ENCODE results near the gene KRT79. TPM values are rescaled to one million over a fixed set of nuclear protein-coding genes. Genes with fewer than 3 reads are reported as not detected.
A peak's percentile ranks its signal among the peaks of the same experiment; 100 is the strongest.

The KRT79 gene
- total RNA-seq, 2 donors from 2014 or later, result not detected

DNA sequence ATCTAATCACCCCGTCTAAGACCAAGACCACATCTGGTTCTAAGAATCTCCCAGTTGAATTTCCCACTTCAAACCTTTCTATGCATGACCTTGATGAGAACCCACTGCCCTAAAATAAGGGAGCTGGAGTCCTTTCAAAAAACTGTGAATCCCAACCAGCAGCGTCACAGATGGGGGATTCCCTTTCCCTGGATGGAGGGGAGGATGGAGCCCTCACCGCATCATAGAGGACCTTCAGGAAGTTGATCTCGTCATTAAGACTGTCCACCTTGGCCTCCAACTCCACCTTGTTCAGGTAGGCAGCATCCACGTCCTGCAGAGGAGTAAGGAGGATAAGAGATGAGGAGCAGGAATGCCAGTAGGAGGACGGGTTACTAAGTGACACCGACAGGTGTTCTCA is 24.9 kb downstream of the KRT79 start:
- 87 to 88% methylated on average over 6 to 7 of the region's 7 CpGs for WGBS, 2 experiments (ENCODE audit: insufficient coverage in 1 of 2, insufficient read length in 1 of 2)
- Histone ChIP-seq H3K9me3 (ENCODE audit: control insufficient read depth, low read length) (no peaks in the 10 kb centered on the region), H3K27ac (ENCODE audit: low read depth, low read length) (no peak overlapping the region), H3K4me3 (ENCODE audit: low read length) (no peak overlapping the region), H3K9ac (ENCODE audit: extremely low read depth, low read length, poor library complexity, severe bottlenecking) (no peak overlapping the region), H3K36me3 (ENCODE audit: control insufficient read depth, insufficient read depth, low read length) (no peaks in the 10 kb centered on the region), H3K27me3 (ENCODE audit: control insufficient read depth, insufficient read depth, low read length, poor library complexity, severe bottlenecking) (no peaks in the 10 kb centered on the region), H3K4me1 (ENCODE audit: control insufficient read depth, insufficient read depth, low read length) (no peaks in the 10 kb centered on the region)
- H3K9me3 Mint-ChIP-seq, result no peaks in the 10 kb centered on the region
- peaks cover 18% of the 10 kb centered on the region for H3K27me3 Mint-ChIP-seq (ENCODE audit: insufficient read depth)
- H3K36me3 Mint-ChIP-seq (ENCODE audit: low read depth), result no peaks in the 10 kb centered on the region
- no peak for DNase-seq
- H3K4me1 Mint-ChIP-seq, result peaks cover 8% of the 10 kb centered on the region
- no peak overlapping the region for H3K27ac Mint-ChIP-seq
- no peak overlapping the region for H3K4me3 Mint-ChIP-seq
- TF ChIP-seq, protein P1, sequence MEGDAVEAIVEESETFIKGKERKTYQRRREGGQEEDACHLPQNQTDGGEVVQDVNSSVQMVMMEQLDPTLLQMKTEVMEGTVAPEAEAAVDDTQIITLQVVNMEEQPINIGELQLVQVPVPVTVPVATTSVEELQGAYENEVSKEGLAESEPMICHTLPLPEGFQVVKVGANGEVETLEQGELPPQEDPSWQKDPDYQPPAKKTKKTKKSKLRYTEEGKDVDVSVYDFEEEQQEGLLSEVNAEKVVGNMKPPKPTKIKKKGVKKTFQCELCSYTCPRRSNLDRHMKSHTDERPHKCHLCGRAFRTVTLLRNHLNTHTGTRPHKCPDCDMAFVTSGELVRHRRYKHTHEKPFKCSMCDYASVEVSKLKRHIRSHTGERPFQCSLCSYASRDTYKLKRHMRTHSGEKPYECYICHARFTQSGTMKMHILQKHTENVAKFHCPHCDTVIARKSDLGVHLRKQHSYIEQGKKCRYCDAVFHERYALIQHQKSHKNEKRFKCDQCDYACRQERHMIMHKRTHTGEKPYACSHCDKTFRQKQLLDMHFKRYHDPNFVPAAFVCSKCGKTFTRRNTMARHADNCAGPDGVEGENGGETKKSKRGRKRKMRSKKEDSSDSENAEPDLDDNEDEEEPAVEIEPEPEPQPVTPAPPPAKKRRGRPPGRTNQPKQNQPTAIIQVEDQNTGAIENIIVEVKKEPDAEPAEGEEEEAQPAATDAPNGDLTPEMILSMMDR (conservative IDR thresholded peaks at IDR 0.05), result no peak

DNA sequence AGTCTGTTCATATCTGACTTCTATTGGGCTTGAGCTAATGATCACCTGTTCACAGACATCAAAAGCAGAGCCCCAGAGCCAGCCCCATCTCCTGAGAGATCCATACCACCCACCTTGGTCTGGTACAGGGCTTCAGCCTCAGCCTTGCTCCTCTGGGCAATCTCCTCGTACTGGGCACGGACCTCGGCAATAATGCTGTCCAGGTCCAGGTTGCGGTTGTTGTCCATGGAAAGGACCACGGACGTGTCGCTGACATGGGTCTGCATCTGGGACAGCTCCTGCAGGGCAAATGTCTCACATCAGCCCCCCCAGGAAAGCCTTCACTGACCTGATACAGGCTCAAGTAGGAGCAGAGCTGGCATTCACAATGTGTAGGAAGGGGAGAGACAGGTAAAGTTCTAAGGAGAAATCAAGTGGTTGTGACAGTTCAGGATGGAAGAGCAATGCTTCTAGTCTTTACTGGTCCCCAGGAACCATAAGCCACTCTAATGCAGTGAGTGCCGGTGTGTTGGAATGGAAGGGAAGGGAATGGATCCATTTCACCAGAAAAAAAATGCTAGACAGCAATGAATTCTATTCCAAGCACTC is 25.4 kb downstream of the KRT79 start:
- Histone ChIP-seq H3K4me3 (ENCODE audit: low read length) (no peak overlapping the region), H3K27ac (ENCODE audit: low read depth, low read length) (no peak overlapping the region), H3K9me3 (ENCODE audit: control insufficient read depth, low read length) (no peaks in the 10 kb centered on the region), H3K9ac (ENCODE audit: extremely low read depth, low read length, poor library complexity, severe bottlenecking) (no peak overlapping the region), H3K4me1 (ENCODE audit: control insufficient read depth, insufficient read depth, low read length) (no peaks in the 10 kb centered on the region), H3K27me3 (ENCODE audit: control insufficient read depth, insufficient read depth, low read length, poor library complexity, severe bottlenecking) (no peaks in the 10 kb centered on the region), H3K36me3 (ENCODE audit: control insufficient read depth, insufficient read depth, low read length) (no peaks in the 10 kb centered on the region)
- TF ChIP-seq, protein P1 (conservative IDR thresholded peaks at IDR 0.05), result no peak
- H3K27ac Mint-ChIP-seq, result no peak overlapping the region
- peaks cover 7% of the 10 kb centered on the region for H3K4me1 Mint-ChIP-seq
- peaks cover 18% of the 10 kb centered on the region for H3K27me3 Mint-ChIP-seq (ENCODE audit: insufficient read depth)
- no peaks in the 10 kb centered on the region for H3K9me3 Mint-ChIP-seq
- H3K4me3 Mint-ChIP-seq, result no peak overlapping the region
- WGBS, 2 experiments (ENCODE audit: insufficient coverage in 1 of 2, insufficient read length in 1 of 2), result 91 to 100% methylated on average over 5 to 8 of the region's 8 CpGs
- DNase-seq, result no peak
- H3K36me3 Mint-ChIP-seq (ENCODE audit: low read depth), result no peaks in the 10 kb centered on the region

DNA sequence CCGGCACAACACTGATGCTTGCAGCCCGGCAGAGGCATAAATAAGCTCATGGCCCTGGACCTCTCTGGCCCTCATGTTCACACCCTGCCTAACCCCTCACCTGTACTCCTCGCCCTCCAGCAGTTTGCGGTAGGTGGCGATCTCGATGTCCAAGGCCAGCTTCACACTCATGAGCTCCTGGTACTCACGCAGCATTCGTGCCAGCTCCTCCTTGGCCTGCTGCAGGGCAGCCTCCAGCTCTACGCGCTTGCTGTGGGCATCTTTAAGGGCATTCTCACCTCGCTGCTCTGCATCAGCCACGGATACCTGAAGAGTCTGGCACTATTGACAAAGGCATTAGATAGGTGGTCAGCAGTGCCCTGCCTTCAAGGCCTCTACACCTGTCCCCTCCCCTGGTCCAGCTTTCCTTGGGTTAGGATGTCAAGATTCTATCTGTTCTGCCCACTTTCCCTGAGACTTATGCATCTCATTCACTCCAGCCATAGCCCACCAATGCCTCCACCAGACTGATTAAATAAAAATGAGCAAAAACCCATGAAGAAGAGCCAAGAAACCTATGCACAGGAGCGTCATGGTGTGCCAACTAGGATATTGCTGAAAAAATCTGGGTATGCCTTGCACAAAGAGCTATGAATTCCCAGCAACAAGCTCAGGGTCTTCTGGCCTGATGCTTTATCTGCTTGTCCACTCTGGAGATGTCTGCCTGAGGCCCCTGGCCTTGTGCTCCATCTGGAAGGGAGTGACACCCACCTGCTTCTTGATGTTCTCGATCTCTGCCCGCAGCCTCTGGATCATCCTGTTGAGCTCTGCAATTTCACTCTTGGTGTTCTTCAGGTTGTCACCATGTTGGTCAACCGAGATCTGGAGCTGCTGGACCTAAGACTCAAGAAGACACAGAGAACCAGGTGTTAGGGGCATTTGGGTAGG is 26.3 kb downstream of the KRT79 start:
- Histone ChIP-seq H3K9ac (ENCODE audit: extremely low read depth, low read length, poor library complexity, severe bottlenecking) (no peak overlapping the region), H3K4me1 (ENCODE audit: control insufficient read depth, insufficient read depth, low read length) (no peaks in the 10 kb centered on the region), H3K27me3 (ENCODE audit: control insufficient read depth, insufficient read depth, low read length, poor library complexity, severe bottlenecking) (no peaks in the 10 kb centered on the region), H3K36me3 (ENCODE audit: control insufficient read depth, insufficient read depth, low read length) (no peaks in the 10 kb centered on the region), H3K9me3 (ENCODE audit: control insufficient read depth, low read length) (no peaks in the 10 kb centered on the region), H3K27ac (ENCODE audit: low read depth, low read length) (no peak overlapping the region), H3K4me3 (ENCODE audit: low read length) (no peak overlapping the region)
- peaks cover 7% of the 10 kb centered on the region for H3K4me1 Mint-ChIP-seq
- peak; percentile 67 for DNase-seq
- no peak overlapping the region for H3K4me3 Mint-ChIP-seq
- H3K9me3 Mint-ChIP-seq, result no peaks in the 10 kb centered on the region
- H3K27me3 Mint-ChIP-seq (ENCODE audit: insufficient read depth), result peaks cover 18% of the 10 kb centered on the region
- no peaks in the 10 kb centered on the region for H3K36me3 Mint-ChIP-seq (ENCODE audit: low read depth)
- 84 to 88% methylated on average over 14 to 16 of the region's 16 CpGs for WGBS, 2 experiments (ENCODE audit: insufficient coverage in 1 of 2, insufficient read length in 1 of 2)
- TF ChIP-seq, protein P1 (conservative IDR thresholded peaks at IDR 0.05), result peak; percentile 17
- H3K27ac Mint-ChIP-seq, result no peak overlapping the region

All from endodermal cell (in vitro differentiated cells).